ENCODE results near the gene SBF1.
"Not testable (repeated sequence)": the region's sequence is repeated elsewhere in the genome, so short reads cannot be mapped to it uniquely, and the experiment has no call there.

The SBF1 gene

GRCh38 chr22:50474710-50475651, at the start of gene SBF1:
SBF1 (minus strand) TSS chr22:50475035; CDS start chr22:50474840, 195 bp downstream.
- DNase-seq: no peak

- no peak for DNase-seq
Measured at GRCh38 chr22:50523806-50524675, 49.2 kb upstream of the SBF1 start.

- DNase-seq: no peak
Measured at GRCh38 chr22:50523458-50523805, 48.6 kb upstream of the SBF1 start.

- no peak for DNase-seq
Measured at GRCh38 chr22:50522806-50523438, 48.1 kb upstream of the SBF1 start.

- DNase-seq: no peak
Measured at GRCh38 chr22:50522208-50522805, 47.5 kb upstream of the SBF1 start.

- DNase-seq: no peak
Measured at GRCh38 chr22:50521710-50522109, 46.9 kb upstream of the SBF1 start.

- DNase-seq: no peak
Measured at GRCh38 chr22:50520826-50521453, 46.1 kb upstream of the SBF1 start.

- DNase-seq: not testable (repeated sequence)
Measured at GRCh38 chr22:50520184-50520583, 45.3 kb upstream of the SBF1 start.

- no peak for DNase-seq
Measured at GRCh38 chr22:50519151-50519550, 44.3 kb upstream of the SBF1 start.

- no peak for DNase-seq
Measured at GRCh38 chr22:50518606-50519005, 43.8 kb upstream of the SBF1 start.

GRCh38 chr22:50517495-50518260, 42.8 kb upstream of the SBF1 start:
- no peak for DNase-seq

- DNase-seq: no peak
Measured at GRCh38 chr22:50516891-50517290, 42.1 kb upstream of the SBF1 start.

- DNase-seq: no peak
Measured at GRCh38 chr22:50516068-50516467, 41.2 kb upstream of the SBF1 start.

- no peak for DNase-seq
Measured at GRCh38 chr22:50513175-50513574, 38.3 kb upstream of the SBF1 start.

GRCh38 chr22:50508897-50509296, 34.1 kb upstream of the SBF1 start:
- DNase-seq: no peak

GRCh38 chr22:50507991-50508884, 33.4 kb upstream of the SBF1 start, which contains the start of gene NCAPH2:
NCAPH2 (plus strand) TSS chr22:50508224; CDS start chr22:50508338, 114 bp downstream.
- DNase-seq: no peak

- no peak for DNase-seq
Measured at GRCh38 chr22:50507421-50507990, 32.7 kb upstream of the SBF1 start, which contains the start of gene LMF2. LMF2 (minus strand) TSS chr22:50507702; CDS start chr22:50507675, 27 bp downstream.

- no peak for DNase-seq
Measured at GRCh38 chr22:50506611-50507420, 32.0 kb upstream of the SBF1 start.

Measured in NCI-H187 treated with DMSO at 0.1 percent for 48 hours (cell line).